Measurements from ENCODE around the gene LRP1. TPM values are rescaled to one million over a fixed set of nuclear protein-coding genes. Genes with fewer than 3 reads are reported as not detected.

LRP1 gene
- total and polyA plus RNA-seq, 2 of the 13 experiments (the other 11 are each of a cell fraction or from before 2014, with no cell fraction given) = 14.7 to 30.8 TPM

- FAIRE-seq (no peak), ATAC-seq (no peak), DNase-seq (ENCODE audit: low spot score) (no peak)
- CTCF ChIA-PET (ENCODE audit: low intra/inter-chr PET ratio, low total read pairs) = no interaction called here
- in situ Hi-C loops (cut with HindIII; ENCODE audit: extremely low pct_ligation_motif_present, low pct_unique_long_range_greater_than_20kb) = no loop called here
- Histone ChIP-seq H3K27ac (ENCODE audit: extremely low read length, insufficient read depth, low read length) (peak overlapping the region; percentile 26), H2AFZ (ENCODE audit: low read length) (no peak overlapping the region), H3K4me2 (ENCODE audit: low read depth, low read length) (no peak overlapping the region), H3K27me3 (ENCODE audit: control insufficient read depth in 1 of 2, insufficient read depth in 2 of 2, low read length in 2 of 2) (no peaks in the 10 kb centered on the region), H3K9me3 (ENCODE audit: low read length) (no peaks in the 10 kb centered on the region), H3K9ac (ENCODE audit: insufficient read depth, low read depth, low read length) (no peak overlapping the region), H4K20me1 (ENCODE audit: insufficient read depth, low read length) (0 out of 2 replicates have a peak, but pooled peaks cover 6% of the 10 kb centered on the region), H3K79me2 (ENCODE audit: insufficient read depth, low read length) (no peaks in the 10 kb centered on the region), H3K36me3 (replicated peaks in 1 of 2; ENCODE audit: control insufficient read depth in 1 of 2, insufficient read depth in 2 of 2, low read length in 2 of 2) (peaks cover 12 to 25% of the 10 kb centered on the region in 2 experiments; a peak in 4 of 5 replicates), H3K4me1 (ENCODE audit: insufficient read depth, low read length) (peaks cover 32% of the 10 kb centered on the region), H3K4me3 (replicated peaks in 1 of 3; ENCODE audit: insufficient read depth in 1 of 3, low read depth in 2 of 3, low read length in 3 of 3) (no peak overlapping the region)
- 89% methylated on average over 7 of the region's 8 CpGs for WGBS (ENCODE audit: low lambda C conversion rate)
- intact Hi-C loops (cut with micrococcal nuclease; ENCODE audit: unreplicated experiment) = no loop called here
- no TSS peak for BruUV-seq (replicated peaks)
- POLR2A ChIA-PET = interaction anchor here (0.9 to 13.5 kb wide), 7 partner anchors 8 to 122 kb away, joined by 3 to 309 read pairs (median 4); partner anchors contain the start of genes LRP1, NAB2, NEMP1 and STAT6
- TF ChIP-seq ZNF17 (CRISPR knock-in tag; IDR thresholded peaks at IDR 0.05) (no peak), GLMP (CRISPR knock-in tag; IDR thresholded peaks at IDR 0.05; ENCODE audit: borderline replicate concordance) (no peak), THRA (CRISPR knock-in tag; IDR thresholded peaks at IDR 0.05; ENCODE audit: borderline replicate concordance) (no peak), ARNT (IDR thresholded peaks at IDR 0.05) (no peak), MED1 (CRISPR knock-in tag; IDR thresholded peaks at IDR 0.05) (no peak), STAG1 (CRISPR knock-in tag; IDR thresholded peaks at IDR 0.05) (no peak), AGO1 (IDR thresholded peaks at IDR 0.05; ENCODE audit: low read depth, low read length, poor library complexity, severe bottlenecking) (peak; percentile 55), ZNF629 (CRISPR knock-in tag; conservative IDR thresholded peaks at IDR 0.05) (peak; percentile 91), ZNF280B (CRISPR knock-in tag; IDR thresholded peaks at IDR 0.05; ENCODE audit: borderline replicate concordance) (no peak), GTF2F1 (IDR thresholded peaks at IDR 0.05; ENCODE audit: low read length) (no peak)
- TF ChIP-seq, protein P1, sequence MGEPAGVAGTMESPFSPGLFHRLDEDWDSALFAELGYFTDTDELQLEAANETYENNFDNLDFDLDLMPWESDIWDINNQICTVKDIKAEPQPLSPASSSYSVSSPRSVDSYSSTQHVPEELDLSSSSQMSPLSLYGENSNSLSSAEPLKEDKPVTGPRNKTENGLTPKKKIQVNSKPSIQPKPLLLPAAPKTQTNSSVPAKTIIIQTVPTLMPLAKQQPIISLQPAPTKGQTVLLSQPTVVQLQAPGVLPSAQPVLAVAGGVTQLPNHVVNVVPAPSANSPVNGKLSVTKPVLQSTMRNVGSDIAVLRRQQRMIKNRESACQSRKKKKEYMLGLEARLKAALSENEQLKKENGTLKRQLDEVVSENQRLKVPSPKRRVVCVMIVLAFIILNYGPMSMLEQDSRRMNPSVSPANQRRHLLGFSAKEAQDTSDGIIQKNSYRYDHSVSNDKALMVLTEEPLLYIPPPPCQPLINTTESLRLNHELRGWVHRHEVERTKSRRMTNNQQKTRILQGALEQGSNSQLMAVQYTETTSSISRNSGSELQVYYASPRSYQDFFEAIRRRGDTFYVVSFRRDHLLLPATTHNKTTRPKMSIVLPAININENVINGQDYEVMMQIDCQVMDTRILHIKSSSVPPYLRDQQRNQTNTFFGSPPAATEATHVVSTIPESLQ (CRISPR knock-in tag; conservative IDR thresholded peaks at IDR 0.05) = no peak
- TF ChIP-seq, protein P2, sequence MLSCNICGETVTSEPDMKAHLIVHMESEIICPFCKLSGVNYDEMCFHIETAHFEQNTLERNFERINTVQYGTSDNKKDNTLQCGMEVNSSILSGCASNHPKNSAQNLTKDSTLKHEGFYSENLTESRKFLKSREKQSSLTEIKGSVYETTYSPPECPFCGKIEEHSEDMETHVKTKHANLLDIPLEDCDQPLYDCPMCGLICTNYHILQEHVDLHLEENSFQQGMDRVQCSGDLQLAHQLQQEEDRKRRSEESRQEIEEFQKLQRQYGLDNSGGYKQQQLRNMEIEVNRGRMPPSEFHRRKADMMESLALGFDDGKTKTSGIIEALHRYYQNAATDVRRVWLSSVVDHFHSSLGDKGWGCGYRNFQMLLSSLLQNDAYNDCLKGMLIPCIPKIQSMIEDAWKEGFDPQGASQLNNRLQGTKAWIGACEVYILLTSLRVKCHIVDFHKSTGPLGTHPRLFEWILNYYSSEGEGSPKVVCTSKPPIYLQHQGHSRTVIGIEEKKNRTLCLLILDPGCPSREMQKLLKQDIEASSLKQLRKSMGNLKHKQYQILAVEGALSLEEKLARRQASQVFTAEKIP (CRISPR knock-in tag; IDR thresholded peaks at IDR 0.05; ENCODE audit: borderline replicate concordance) = no peak
Measured at GRCh38 chr12:57096748-57097553, 31.3 kb upstream of the LRP1 start.

Measured in HepG2 (cell line).